GM12872 (cell line): Measurements from ENCODE around the gene KLHL3.

Experiments used
- CTCF ChIP-seq: IDR thresholded peaks from 3 replicates; pipeline ENCODE4 v1.5.1; 2011; ENCODE audit warnings: low read depth, mild to moderate bottlenecking, low read length, moderate library complexity; ENCODE audit not compliant: insufficient read depth

KLHL3 gene

DNA sequence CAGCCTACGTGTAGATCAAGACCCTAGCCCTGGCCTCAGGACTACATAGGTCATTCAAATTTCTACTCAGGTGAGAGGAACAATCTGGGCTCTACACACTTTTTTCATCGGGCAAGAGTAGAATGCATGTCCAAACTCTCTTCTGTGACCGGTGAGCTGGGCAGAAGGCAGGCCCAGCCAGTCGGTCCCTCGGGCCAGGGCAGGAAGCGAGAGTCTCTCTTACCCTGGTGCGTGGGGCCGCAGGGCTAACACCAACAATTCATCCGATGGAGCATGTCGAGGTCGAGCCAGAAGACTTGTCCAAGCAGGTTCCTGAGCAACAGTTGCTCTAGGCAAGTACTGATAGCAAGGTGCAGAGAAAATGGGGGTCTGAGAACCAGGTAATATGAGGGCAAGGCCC, 88.5 kb downstream of the KLHL3 start:
- TF ChIP-seq CTCF, result no peak

- TF ChIP-seq CTCF, result no peak
Measured at GRCh38 chr5:137646761-137647160, 89.1 kb downstream of the KLHL3 start.

DNA sequence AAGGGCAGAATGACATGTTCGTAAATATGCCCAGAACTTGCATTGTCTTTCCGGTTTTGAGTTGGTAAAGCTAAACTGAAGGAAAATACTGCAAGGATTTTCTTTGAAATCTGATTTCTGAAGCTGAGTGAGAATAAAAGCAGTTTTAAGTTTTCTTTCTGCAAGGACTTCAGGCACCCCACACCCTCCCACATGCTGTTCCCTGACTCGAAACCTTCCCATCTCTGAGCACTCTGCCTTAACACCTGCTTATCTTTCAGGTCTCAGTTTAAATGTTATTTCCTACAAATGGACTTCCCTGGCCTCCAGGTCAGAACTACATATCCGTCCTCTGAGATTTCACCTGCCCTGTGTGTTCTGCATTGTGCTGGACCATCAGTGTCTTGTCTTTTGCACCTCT, 93.8 kb downstream of the KLHL3 start:
- no peak for TF ChIP-seq CTCF

DNA sequence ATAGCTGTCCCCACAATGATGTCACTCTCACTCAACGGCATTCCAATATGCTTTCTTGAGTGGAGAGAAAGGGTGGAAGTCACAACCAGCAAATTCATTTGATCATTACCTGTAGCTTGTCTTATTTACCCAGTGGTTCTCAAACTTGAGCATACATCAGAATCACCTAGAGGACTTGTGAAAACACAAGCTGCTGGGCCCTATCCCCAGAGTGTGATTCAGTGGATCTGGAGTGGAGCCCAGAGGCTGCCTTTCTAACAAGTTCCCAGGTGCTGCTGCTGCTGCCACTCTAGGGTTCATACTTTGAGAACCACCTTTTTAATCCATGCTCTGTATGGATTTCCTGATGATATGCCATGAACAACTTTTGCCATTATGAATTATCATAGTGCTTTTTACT, 94.7 kb downstream of the KLHL3 start:
- no peak for TF ChIP-seq CTCF

- no peak for TF ChIP-seq CTCF
Measured at GRCh38 chr5:137639645-137640044, 96.2 kb downstream of the KLHL3 start.

- no peak for TF ChIP-seq CTCF
Measured at GRCh38 chr5:137638841-137639240, 97.0 kb downstream of the KLHL3 start.

DNA sequence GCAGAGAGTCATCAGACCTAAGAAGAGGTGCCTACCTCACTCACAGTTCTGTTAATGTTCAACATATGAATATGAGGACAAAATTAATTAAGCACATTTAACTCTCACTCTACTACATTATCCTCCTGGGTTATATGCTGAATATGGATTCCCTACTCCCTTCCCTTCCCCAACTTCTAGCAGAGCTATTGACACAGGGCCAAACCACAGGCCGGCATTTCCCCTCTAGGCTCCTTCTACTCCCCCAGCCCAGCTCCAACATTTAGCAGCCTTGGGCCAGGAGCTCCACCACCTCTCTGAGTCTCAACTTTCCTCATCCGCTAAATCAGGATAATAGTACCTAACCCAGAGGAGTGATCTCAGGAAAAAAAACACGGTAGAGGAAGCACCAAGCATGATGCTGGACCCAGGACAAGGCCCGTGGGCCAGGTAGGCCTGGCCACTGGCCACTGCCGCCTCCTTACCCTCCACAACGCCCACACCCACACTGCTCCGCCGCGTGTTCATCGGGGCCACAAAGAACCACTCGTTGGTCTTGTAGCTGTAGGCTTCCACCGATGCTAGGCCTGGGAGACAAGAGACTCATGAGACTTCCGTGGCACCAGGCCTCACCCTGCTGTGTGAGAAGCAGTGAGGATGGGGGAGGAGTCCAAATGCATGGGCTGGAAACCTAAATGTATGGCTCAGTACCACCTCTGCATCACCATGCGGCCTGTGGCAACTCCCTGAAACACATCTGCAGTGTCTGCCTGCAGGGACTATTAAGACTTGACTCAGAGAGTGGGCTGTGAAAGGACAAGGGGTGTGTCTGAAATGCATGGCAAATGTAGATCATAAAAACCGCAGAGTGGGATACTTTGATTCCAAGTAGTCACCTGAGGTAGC, 98.8 kb downstream of the KLHL3 start:
- no peak for TF ChIP-seq CTCF
